H1 (cell line): Measurements from ENCODE around the gene DMPK. TPM values are rescaled to one million over a fixed set of nuclear protein-coding genes. Genes with fewer than 3 reads are reported as not detected.

Experiments used
- CTCF ChIA-PET: fragments of 300-600 bp; sonication (Branson Sonifier 250); formaldehyde crosslinking; loops from one replicate; lab custom pipeline; 2021; ENCODE audit not compliant: partially characterized antibody; lab: Charles Lee
- POLR2A ChIA-PET: fragments of 300-600 bp; sonication (Branson Sonifier 250); formaldehyde crosslinking; loops from one replicate; lab custom pipeline; 2021; ENCODE audit warnings: inconsistent platforms; ENCODE audit not compliant: partially characterized antibody; lab: Charles Lee
- DNase-seq, 2 experiments: peaks; one replicate each; pipeline versions ENCODE4 v3.0.0 to v3.0.0-alpha.2; 2010 to 2022; ENCODE audit warnings: low spot score in 2 of 2, low read depth in 1 of 2, mixed read lengths in 1 of 2
- FAIRE-seq: peaks from 2 replicates; lab custom pipeline; 2011; peaks lifted over from hg19 to GRCh38; lab: Jason Lieb, UNC
- H2AFZ ChIP-seq: 2 replicates; pipeline ENCODE4 v1.8.1; 2012; ENCODE audit warnings: low read length, inconsistent platforms
- H2AK5ac ChIP-seq: 2 replicates; pipeline ENCODE4 v1.6.1; 2013; ENCODE audit warnings: low read depth, low read length
- H2BK120ac ChIP-seq: replicated peaks from 2 replicates; pipeline ENCODE3; 2013; ENCODE audit warnings: low read depth, low read length, inconsistent platforms
- H2BK12ac ChIP-seq: 2 replicates; pipeline ENCODE4 v1.6.1; 2013; ENCODE audit warnings: low read depth, low read length
- H2BK15ac ChIP-seq: 2 replicates; pipeline ENCODE4 v1.6.1; 2013; ENCODE audit warnings: low read length
- H2BK20ac ChIP-seq: 2 replicates; pipeline ENCODE4 v1.6.1; 2013; ENCODE audit warnings: low read length
- H2BK5ac ChIP-seq: 2 replicates; pipeline ENCODE4 v1.6.1; 2013; ENCODE audit warnings: low read depth, low read length
- H3K14ac ChIP-seq: 2 replicates; pipeline ENCODE4 v1.6.1; 2013; ENCODE audit warnings: inconsistent platforms; ENCODE audit not compliant: insufficient read length
- H3K18ac ChIP-seq: 2 replicates; pipeline ENCODE4 v1.6.1; 2013; ENCODE audit warnings: low read length; ENCODE audit errors: extremely low read depth
- H3K23ac ChIP-seq: 2 replicates; pipeline ENCODE4 v1.6.1; 2013; ENCODE audit warnings: inconsistent platforms; ENCODE audit not compliant: insufficient read length
- H3K23me2 ChIP-seq: 2 replicates; pipeline ENCODE4 v1.6.1; 2013; ENCODE audit warnings: low read depth, low read length
- H3K27ac ChIP-seq: 2 replicates; pipeline ENCODE4 v1.6.1; 2011; ENCODE audit warnings: low read depth, low read length, inconsistent platforms
- H3K27me3 ChIP-seq, 4 experiments: replicated peaks in 1 of 4; 1 replicate in 1 of 4; 2 replicates in 3 of 4; pipeline versions ENCODE4 v1.6.1 to v1.8.1; 2011 to 2013; ENCODE audit warnings: low read length in 3 of 4, mild to moderate bottlenecking in 3 of 4, inconsistent platforms in 2 of 4, mixed read lengths in 2 of 4, moderate library complexity in 1 of 4; ENCODE audit not compliant: control insufficient read depth in 3 of 4, insufficient read depth in 3 of 4; ENCODE audit errors: extremely low read depth in 1 of 4
- H3K36me3 ChIP-seq, 4 experiments: 2 replicates each; pipeline versions ENCODE4 v1.6.1 to v1.8.1; 2011 to 2013; ENCODE audit warnings: mild to moderate bottlenecking in 4 of 4, low read length in 3 of 4, moderate library complexity in 2 of 4, control low read depth in 1 of 4, inconsistent platforms in 1 of 4; ENCODE audit not compliant: insufficient read depth in 4 of 4, control insufficient read depth in 2 of 4
- H3K4ac ChIP-seq: replicated peaks from 2 replicates; pipeline ENCODE3; 2013; ENCODE audit warnings: low read length, low read depth, mixed read lengths, inconsistent platforms; ENCODE audit not compliant: insufficient read length
- H3K4me1 ChIP-seq, 4 experiments: replicated peaks in 1 of 4; 1 replicate in 1 of 4; 2 replicates in 3 of 4; pipeline versions ENCODE4 v1.6.1 to v1.8.1; 2011 to 2013; ENCODE audit warnings: low read length in 3 of 4, inconsistent platforms in 2 of 4, mixed read lengths in 1 of 4; ENCODE audit not compliant: insufficient read depth in 4 of 4, control insufficient read depth in 3 of 4
- H3K4me2 ChIP-seq, 2 experiments: 2 replicates each; pipeline versions ENCODE4 v1.6.1 to v1.8.1; 2011 to 2013; ENCODE audit warnings: low read depth in 2 of 2, low read length in 2 of 2, control low read depth in 1 of 2, inconsistent platforms in 1 of 2, mild to moderate bottlenecking in 1 of 2; ENCODE audit not compliant: insufficient read depth in 1 of 2
- H3K4me3 ChIP-seq, 4 experiments: fragments of 200-600, 300-600 bp in 1 of 4; sonication (generic), shearing (Covaris generic), sonication (Bioruptor Twin) in 1 of 4; 2 replicates each; pipeline versions ENCODE4 v1.5.1 to v1.8.1; 2011 to 2016; ENCODE audit warnings: low read length in 4 of 4, low read depth in 3 of 4, control low read depth in 2 of 4, inconsistent platforms in 2 of 4, mild to moderate bottlenecking in 2 of 4, mixed read lengths in 1 of 4, moderate library complexity in 1 of 4; ENCODE audit not compliant: insufficient read depth in 2 of 4; ENCODE audit errors: extremely low read depth in 1 of 4
- H3K56ac ChIP-seq: replicated peaks from 2 replicates; pipeline ENCODE3; 2013; ENCODE audit warnings: low read depth, mild to moderate bottlenecking, mixed read lengths, low read length, inconsistent platforms; ENCODE audit not compliant: insufficient read length
- H3K79me1 ChIP-seq: 2 replicates; pipeline ENCODE4 v1.6.1; 2013; ENCODE audit warnings: low read depth, low read length, control low read depth
- H3K79me2 ChIP-seq, 2 experiments: 2 replicates each; pipeline versions ENCODE4 v1.6.1 to v1.8.1; 2012 to 2013; ENCODE audit warnings: low read length in 2 of 2, mild to moderate bottlenecking in 2 of 2, inconsistent platforms in 1 of 2; ENCODE audit not compliant: insufficient read depth in 2 of 2, control insufficient read depth in 1 of 2
- H3K9ac ChIP-seq, 4 experiments: replicated peaks in 1 of 4; 1 replicate in 1 of 4; 2 replicates in 3 of 4; pipeline versions ENCODE4 v1.6.1 to v1.8.1; 2011 to 2013; ENCODE audit warnings: low read depth in 3 of 4, low read length in 3 of 4, control low read depth in 2 of 4, mild to moderate bottlenecking in 2 of 4, moderate library complexity in 2 of 4, inconsistent platforms in 1 of 4; ENCODE audit errors: extremely low read depth in 1 of 4
- H3K9me3 ChIP-seq, 2 experiments: 2 replicates each; pipeline versions ENCODE4 v1.6.1 to v1.8.1; 2012 to 2013; ENCODE audit warnings: mild to moderate bottlenecking in 2 of 2, moderate library complexity in 2 of 2, control low read depth in 1 of 2, inconsistent platforms in 1 of 2, low read depth in 1 of 2, low read length in 1 of 2, mixed read lengths in 1 of 2; ENCODE audit not compliant: insufficient read depth in 2 of 2
- H4K20me1 ChIP-seq, 2 experiments: replicated peaks in 1 of 2; 2 replicates each; pipeline versions ENCODE3 to v1.8.1; 2011 to 2013; ENCODE audit warnings: inconsistent platforms in 2 of 2, low read length in 2 of 2, mild to moderate bottlenecking in 1 of 2; ENCODE audit not compliant: insufficient read depth in 2 of 2, control insufficient read depth in 1 of 2
- H4K5ac ChIP-seq: 2 replicates; pipeline ENCODE4 v1.6.1; 2013; ENCODE audit warnings: low read length, low read depth, mixed read lengths, inconsistent platforms; ENCODE audit not compliant: insufficient read length
- H4K8ac ChIP-seq: 2 replicates; pipeline ENCODE4 v1.8.0; 2013; ENCODE audit warnings: mild to moderate bottlenecking, moderate library complexity, low read length, inconsistent platforms; ENCODE audit not compliant: insufficient read depth; ENCODE audit errors: extremely low read depth
- H4K91ac ChIP-seq: replicated peaks from 2 replicates; pipeline ENCODE3; 2013; ENCODE audit warnings: low read length, mixed read lengths, inconsistent platforms; ENCODE audit not compliant: insufficient read length
- CBX8 ChIP-seq: fragments of 300-800, 300-1000 bp; sonication (generic); IDR thresholded peaks from 2 replicates; pipeline ENCODE4 v1.7.1; 2016; ENCODE audit warnings: low read depth, low read length, borderline replicate concordance
- EGR1 ChIP-seq: IDR thresholded peaks from 2 replicates; pipeline ENCODE4 v1.6.1; 2011; ENCODE audit warnings: low read depth, low read length, borderline replicate concordance
- HDAC6 ChIP-seq: IDR thresholded peaks from one replicate; pipeline ENCODE4 v1.7.1; 2012; ENCODE audit warnings: low read depth, mild to moderate bottlenecking, inconsistent platforms, low read length, moderate library complexity
- SIN3A ChIP-seq, 2 experiments: IDR thresholded peaks in 1 of 2; conservative IDR thresholded peaks in 1 of 2; 2 replicates each; pipeline ENCODE4 v1.6.1; 2011 to 2012; ENCODE audit warnings: low read length in 2 of 2, improper control_type of control experiment in 1 of 2, low read depth in 1 of 2, mild to moderate bottlenecking in 1 of 2
- SP4 ChIP-seq: IDR thresholded peaks from 2 replicates; pipeline ENCODE4 v1.6.1; 2012; ENCODE audit warnings: low read length, inconsistent platforms
- YY1 ChIP-seq: IDR thresholded peaks from 2 replicates; pipeline ENCODE4 v1.6.1; 2011; ENCODE audit warnings: low read depth, mild to moderate bottlenecking, low read length
- WGBS, 2 experiments: shearing (Covaris generic) in 1 of 2; methylation state at CpG; one replicate each; pipeline versions ENCODE4 v1.1.6 to v1.1.7; 2013 to 2015; ENCODE audit warnings: low lambda C conversion rate in 2 of 2, mixed read lengths in 2 of 2, inconsistent platforms in 1 of 2, low coverage in 1 of 2, missing lambda C conversion rate in 1 of 2; ENCODE audit not compliant: insufficient replicate concordance in 2 of 2, insufficient coverage in 1 of 2, insufficient read length in 1 of 2; ENCODE audit errors: extremely low coverage in 1 of 2, missing lambda C conversion rate in 1 of 2; 5-methylcytosine and 5-hydroxymethylcytosine counted together
- polyA plus RNA-seq, 7 experiments: library from polyadenylated mRNA; depleted of rRNA in 3 of 7; stranded (reverse) in 5 of 7; unstranded in 2 of 7; fragments of >200 nt in 5 of 7; fragments of 200-250 nt in 2 of 7; gene quantifications; 1 replicate in 5 of 7; 2 replicates in 1 of 7; 4 replicates in 1 of 7; pipeline versions ENCODE4 v1.2.1 to v1.2.3, GENCODE V29; 2011 to 2013; ENCODE audit warnings: missing spikeins in 2 of 7, mixed read lengths in 2 of 7
- total RNA-seq: library from RNA; stranded (reverse); fragmentation: NEBNext Ultra II Directional; extraction: Animal tissue kit (Norgen Biotek cat#: 25700); gene quantifications from 2 replicates; pipeline ENCODE4 v1.2.1, GENCODE V29; 2021

Gene DMPK
- total and polyA plus RNA-seq, 2 of the 8 experiments (the other 6 are each of a cell fraction or from before 2014, with no cell fraction given), result 13.7 to 27.4 TPM

GRCh38 chr19:45785097-45785496 is 2.8 kb upstream of the DMPK start:
- Histone ChIP-seq H3K79me1 (0 out of 2 replicates have a peak, but pooled peaks cover 4% of the 10 kb centered on the region), H3K18ac (no peak overlapping the region), H4K8ac (no peak overlapping the region), H2BK20ac (no peak overlapping the region), H3K4me3 (no peak overlapping the region), H3K23me2 (no peaks in the 10 kb centered on the region), H2BK120ac (no peak overlapping the region), H3K9ac (no peak overlapping the region), H2AFZ (no peak overlapping the region), H3K56ac (no peak overlapping the region), H3K4me2 (no peak overlapping the region), H3K4ac (no peak overlapping the region), H3K9me3 (no peaks in the 10 kb centered on the region), H3K79me2 (no peaks in the 10 kb centered on the region), H4K20me1 (peaks cover 11 to 25% of the 10 kb centered on the region in 2 experiments), H3K27ac (no peak overlapping the region), H3K14ac (no peak overlapping the region), H2AK5ac (no peak overlapping the region), H3K23ac (no peak overlapping the region), H3K36me3 (peaks cover 4 to 28% (median 16%) of the 10 kb centered on the region in 4 experiments; a peak in 6 of 8 replicates), H3K4me1 (peaks cover 3 to 19% (median 10%) of the 10 kb centered on the region in 4 experiments), H2BK12ac (no peak overlapping the region), H3K27me3 (peaks cover 0 to 2% (median 0%) of the 10 kb centered on the region in 4 experiments; a peak in 1 of 7 replicates), H2BK5ac (no peak overlapping the region), H2BK15ac (no peak overlapping the region), H4K5ac (no peak overlapping the region), H4K91ac (no peak overlapping the region)
- DNase-seq (no peak), FAIRE-seq (no peak)
- no peak for TF ChIP-seq SIN3A (conservative IDR thresholded peaks at IDR 0.05 in 1 of 2, IDR thresholded peaks at IDR 0.05 in 1 of 2; ENCODE audit: low read depth in 1 of 2, low read length in 2 of 2)
- TF ChIP-seq CBX8, result no peak
- no peak for TF ChIP-seq EGR1
- no peak for TF ChIP-seq SP4
- TF ChIP-seq HDAC6, result no peak
- no peak for TF ChIP-seq YY1
- ChIA-PET CTCF (interaction anchor here (1.8 to 2.7 kb wide), 2 partner anchors 11 to 14 kb away, joined by 8 to 9 read pairs; no protein-coding TSS in a partner anchor), POLR2A (interaction anchor here (0.9 to 9.5 kb wide), 4 partner anchors 12 to 32 kb away, joined by 3 to 133 read pairs (median 4); partner anchors contain the start of gene SIX5)
- WGBS, 2 experiments, result 87% methylated on average over 5 of the region's 5 CpGs; no CpG with 5 or more reads in 1 of the 2 experiments
